Measurements from ENCODE around the gene RALGPS1.

Gene RALGPS1

DNA sequence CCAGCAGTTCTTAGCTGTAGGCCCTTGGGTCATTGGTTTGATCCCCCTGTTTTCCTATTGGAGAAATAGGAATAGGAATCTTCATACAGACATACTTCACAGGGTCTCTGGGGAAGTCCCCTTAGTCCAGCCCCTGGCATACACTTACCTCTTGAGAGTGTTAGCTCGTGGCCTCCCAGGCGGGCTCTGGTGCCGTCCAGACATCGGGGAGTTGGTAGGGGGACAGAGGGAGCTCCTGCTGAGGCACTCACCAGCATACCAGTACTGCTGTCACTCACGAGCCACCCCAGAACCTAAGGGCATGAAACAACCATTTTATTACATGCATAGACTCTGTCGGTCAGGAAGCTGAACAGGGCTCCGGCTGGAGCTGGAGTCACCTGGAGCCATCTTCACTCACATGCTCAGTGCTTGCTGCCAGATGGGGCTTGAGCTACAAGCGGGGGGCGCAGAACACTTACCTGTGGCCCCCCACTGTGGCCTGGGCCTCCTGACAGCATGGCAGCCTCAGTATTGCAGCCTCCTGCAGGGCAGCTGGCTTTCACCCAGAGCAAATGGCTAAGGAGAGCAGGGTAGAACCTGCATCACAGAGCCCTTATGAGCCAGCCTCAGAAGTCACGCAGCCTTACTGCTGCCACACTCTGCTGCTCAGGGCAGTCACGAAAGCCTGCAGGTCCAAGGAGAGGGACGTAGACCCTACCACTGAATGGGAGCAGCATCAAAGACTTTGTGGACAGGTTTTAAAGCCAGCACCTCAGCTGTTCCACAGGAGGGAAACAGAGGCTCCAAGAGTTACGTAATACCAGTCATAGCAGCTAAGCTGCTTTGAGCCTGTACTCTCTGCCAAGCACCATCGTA, 266.1 kb downstream of the RALGPS1 start:
- no peak for TF ChIP-seq POLR2AphosphoS5 (IDR thresholded peaks at IDR 0.05; ENCODE audit: low read depth)
- no peak for TF ChIP-seq GABPA (IDR thresholded peaks at IDR 0.05; ENCODE audit: low read depth)
- no peak for TF ChIP-seq SPI1 (IDR thresholded peaks at IDR 0.05; ENCODE audit: borderline replicate concordance, low read depth)
- TF ChIP-seq, protein P1, sequence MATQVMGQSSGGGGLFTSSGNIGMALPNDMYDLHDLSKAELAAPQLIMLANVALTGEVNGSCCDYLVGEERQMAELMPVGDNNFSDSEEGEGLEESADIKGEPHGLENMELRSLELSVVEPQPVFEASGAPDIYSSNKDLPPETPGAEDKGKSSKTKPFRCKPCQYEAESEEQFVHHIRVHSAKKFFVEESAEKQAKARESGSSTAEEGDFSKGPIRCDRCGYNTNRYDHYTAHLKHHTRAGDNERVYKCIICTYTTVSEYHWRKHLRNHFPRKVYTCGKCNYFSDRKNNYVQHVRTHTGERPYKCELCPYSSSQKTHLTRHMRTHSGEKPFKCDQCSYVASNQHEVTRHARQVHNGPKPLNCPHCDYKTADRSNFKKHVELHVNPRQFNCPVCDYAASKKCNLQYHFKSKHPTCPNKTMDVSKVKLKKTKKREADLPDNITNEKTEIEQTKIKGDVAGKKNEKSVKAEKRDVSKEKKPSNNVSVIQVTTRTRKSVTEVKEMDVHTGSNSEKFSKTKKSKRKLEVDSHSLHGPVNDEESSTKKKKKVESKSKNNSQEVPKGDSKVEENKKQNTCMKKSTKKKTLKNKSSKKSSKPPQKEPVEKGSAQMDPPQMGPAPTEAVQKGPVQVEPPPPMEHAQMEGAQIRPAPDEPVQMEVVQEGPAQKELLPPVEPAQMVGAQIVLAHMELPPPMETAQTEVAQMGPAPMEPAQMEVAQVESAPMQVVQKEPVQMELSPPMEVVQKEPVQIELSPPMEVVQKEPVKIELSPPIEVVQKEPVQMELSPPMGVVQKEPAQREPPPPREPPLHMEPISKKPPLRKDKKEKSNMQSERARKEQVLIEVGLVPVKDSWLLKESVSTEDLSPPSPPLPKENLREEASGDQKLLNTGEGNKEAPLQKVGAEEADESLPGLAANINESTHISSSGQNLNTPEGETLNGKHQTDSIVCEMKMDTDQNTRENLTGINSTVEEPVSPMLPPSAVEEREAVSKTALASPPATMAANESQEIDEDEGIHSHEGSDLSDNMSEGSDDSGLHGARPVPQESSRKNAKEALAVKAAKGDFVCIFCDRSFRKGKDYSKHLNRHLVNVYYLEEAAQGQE (IDR thresholded peaks at IDR 0.05; ENCODE audit: insufficient replicate concordance, low read depth), result no peak
- TF ChIP-seq, protein P2, sequence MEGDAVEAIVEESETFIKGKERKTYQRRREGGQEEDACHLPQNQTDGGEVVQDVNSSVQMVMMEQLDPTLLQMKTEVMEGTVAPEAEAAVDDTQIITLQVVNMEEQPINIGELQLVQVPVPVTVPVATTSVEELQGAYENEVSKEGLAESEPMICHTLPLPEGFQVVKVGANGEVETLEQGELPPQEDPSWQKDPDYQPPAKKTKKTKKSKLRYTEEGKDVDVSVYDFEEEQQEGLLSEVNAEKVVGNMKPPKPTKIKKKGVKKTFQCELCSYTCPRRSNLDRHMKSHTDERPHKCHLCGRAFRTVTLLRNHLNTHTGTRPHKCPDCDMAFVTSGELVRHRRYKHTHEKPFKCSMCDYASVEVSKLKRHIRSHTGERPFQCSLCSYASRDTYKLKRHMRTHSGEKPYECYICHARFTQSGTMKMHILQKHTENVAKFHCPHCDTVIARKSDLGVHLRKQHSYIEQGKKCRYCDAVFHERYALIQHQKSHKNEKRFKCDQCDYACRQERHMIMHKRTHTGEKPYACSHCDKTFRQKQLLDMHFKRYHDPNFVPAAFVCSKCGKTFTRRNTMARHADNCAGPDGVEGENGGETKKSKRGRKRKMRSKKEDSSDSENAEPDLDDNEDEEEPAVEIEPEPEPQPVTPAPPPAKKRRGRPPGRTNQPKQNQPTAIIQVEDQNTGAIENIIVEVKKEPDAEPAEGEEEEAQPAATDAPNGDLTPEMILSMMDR (IDR thresholded peaks at IDR 0.05; ENCODE audit: insufficient read depth, low read length), result no peak
- no peak overlapping the region for H3K4me3 ChIP-seq (replicated peaks; ENCODE audit: insufficient read depth, low read length)
- DNase-seq (ENCODE audit: low read depth in 1 of 2, low spot score in 1 of 2), result no peak
- no peak overlapping the region for H3K27ac ChIP-seq (replicated peaks)
- no peaks in the 10 kb centered on the region for H3K27me3 ChIP-seq (ENCODE audit: insufficient read depth, poor library complexity, severe bottlenecking)

DNA sequence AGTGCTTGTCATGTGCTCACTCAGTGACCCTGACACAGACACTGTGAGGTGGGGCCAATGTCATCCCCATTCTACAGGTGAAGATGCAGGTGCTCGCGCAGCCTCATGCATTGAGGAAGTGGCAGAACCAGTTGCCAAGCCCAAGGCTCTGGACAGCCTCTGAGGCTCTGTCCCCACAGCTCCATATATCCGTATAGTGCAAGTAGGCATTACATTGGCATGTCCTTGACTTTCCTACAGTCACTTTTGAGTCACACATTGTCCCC, 266.7 kb downstream of the RALGPS1 start:
- TF ChIP-seq, protein P2 (IDR thresholded peaks at IDR 0.05; ENCODE audit: insufficient read depth, low read length), result no peak
- no peak for TF ChIP-seq GABPA (IDR thresholded peaks at IDR 0.05; ENCODE audit: low read depth)
- TF ChIP-seq, protein P1 (IDR thresholded peaks at IDR 0.05; ENCODE audit: insufficient replicate concordance, low read depth), result no peak
- no peak for TF ChIP-seq POLR2AphosphoS5 (IDR thresholded peaks at IDR 0.05; ENCODE audit: low read depth)
- TF ChIP-seq SPI1 (IDR thresholded peaks at IDR 0.05; ENCODE audit: borderline replicate concordance, low read depth), result no peak
- Histone ChIP-seq H3K27ac (replicated peaks) (no peak overlapping the region), H3K4me3 (replicated peaks; ENCODE audit: insufficient read depth, low read length) (no peak overlapping the region), H3K27me3 (ENCODE audit: insufficient read depth, poor library complexity, severe bottlenecking) (no peaks in the 10 kb centered on the region)
- DNase-seq (ENCODE audit: low read depth in 1 of 2, low spot score in 1 of 2), result no peak

DNA sequence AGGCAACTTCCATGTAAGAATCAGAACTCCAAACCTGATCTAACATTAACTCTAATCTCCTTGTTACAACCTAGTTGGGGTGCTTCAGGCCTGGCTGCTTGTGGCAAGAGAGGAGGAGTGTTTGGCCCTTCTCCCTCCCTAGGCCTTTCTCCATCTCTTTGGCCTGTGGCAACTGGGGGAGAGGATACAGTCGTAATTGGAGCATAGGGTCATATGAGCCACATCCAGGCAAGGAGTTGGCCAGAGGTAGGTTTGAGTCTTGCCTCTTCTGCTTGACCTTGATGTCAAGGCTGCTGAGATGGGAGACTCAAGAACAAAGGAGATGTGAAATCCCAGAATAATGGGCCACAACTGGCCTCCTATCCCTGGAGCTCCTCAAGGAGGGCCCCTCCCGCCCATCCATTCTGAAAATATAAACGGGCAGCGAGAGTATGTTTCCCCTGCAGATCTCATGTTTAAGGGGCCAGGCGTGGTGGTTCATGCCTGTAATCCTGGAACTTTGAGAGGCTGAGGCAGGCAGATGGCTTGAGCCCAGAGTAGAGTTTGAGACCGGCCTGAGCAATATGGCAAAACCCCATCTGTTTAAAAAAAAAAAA, 267.1 kb downstream of the RALGPS1 start:
- Histone ChIP-seq H3K27ac (replicated peaks) (no peak overlapping the region), H3K27me3 (ENCODE audit: insufficient read depth, poor library complexity, severe bottlenecking) (no peaks in the 10 kb centered on the region), H3K4me3 (replicated peaks; ENCODE audit: insufficient read depth, low read length) (no peak overlapping the region)
- TF ChIP-seq GABPA (IDR thresholded peaks at IDR 0.05; ENCODE audit: low read depth), result no peak
- TF ChIP-seq, protein P2 (IDR thresholded peaks at IDR 0.05; ENCODE audit: insufficient read depth, low read length), result no peak
- no peak for TF ChIP-seq SPI1 (IDR thresholded peaks at IDR 0.05; ENCODE audit: borderline replicate concordance, low read depth)
- TF ChIP-seq POLR2AphosphoS5 (IDR thresholded peaks at IDR 0.05; ENCODE audit: low read depth), result no peak
- TF ChIP-seq, protein P1 (IDR thresholded peaks at IDR 0.05; ENCODE audit: insufficient replicate concordance, low read depth), result no peak
- no peak for DNase-seq (ENCODE audit: low read depth in 1 of 2, low spot score in 1 of 2)
